Stimulated activated CD8-positive, alpha-beta memory T cell treated with anti-CD3 and anti-CD28 coated beads, Interleukin-2, amount 100 ng/mL, for 1 hour (primary cell): ENCODE results near the gene PSME2.

Experiments used
- DNase-seq, 2 donors: peaks; one replicate each; pipeline ENCODE4 v3.0.0-alpha.2; 2020; ENCODE audit warnings: low read depth in 2 of 2

Gene PSME2

DNA sequence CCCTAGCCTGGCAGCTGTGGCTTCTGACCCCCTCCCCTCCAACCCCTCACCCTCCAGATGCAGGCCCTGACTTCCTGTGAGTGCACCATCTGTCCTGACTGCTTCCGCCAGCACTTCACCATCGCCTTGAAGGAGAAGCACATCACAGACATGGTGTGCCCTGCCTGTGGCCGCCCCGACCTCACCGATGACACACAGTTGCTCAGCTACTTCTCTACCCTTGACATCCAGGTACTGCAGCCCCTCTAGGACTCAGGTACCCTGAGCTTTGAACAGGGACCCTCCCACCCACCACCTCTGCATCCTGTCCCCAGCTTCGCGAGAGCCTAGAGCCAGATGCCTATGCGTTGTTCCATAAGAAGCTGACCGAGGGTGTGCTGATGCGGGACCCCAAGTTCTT is 8.7 kb upstream of the PSME2 start:
- DNase-seq = no peak

DNA sequence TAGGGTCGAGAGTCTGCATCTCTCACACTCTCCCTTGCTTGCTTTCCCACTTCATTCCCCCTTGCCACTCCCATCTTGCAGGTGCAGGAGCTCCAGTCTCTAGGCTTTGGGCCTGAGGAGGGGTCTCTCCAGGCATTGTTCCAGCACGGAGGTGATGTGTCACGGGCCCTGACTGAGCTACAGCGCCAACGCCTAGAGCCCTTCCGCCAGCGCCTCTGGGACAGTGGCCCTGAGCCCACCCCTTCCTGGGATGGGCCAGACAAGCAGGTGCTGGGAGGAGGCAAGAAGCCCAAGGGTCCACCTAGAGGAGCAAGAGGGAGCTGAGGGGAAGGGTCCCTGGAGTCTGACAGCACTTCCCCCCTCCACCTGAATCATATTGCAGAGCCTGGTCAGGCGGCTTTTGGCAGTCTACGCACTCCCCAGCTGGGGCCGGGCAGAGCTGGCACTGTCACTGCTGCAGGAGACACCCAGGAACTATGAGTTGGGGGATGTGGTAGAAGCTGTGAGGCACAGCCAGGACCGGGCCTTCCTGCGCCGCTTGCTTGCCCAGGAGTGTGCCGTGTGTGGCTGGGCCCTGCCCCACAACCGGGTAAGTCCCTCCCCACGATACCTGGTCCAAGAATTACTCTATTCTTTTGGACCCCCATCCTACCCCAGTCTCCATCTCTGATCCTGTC is 5.1 kb upstream of the PSME2 start:
- no peak for DNase-seq

DNA sequence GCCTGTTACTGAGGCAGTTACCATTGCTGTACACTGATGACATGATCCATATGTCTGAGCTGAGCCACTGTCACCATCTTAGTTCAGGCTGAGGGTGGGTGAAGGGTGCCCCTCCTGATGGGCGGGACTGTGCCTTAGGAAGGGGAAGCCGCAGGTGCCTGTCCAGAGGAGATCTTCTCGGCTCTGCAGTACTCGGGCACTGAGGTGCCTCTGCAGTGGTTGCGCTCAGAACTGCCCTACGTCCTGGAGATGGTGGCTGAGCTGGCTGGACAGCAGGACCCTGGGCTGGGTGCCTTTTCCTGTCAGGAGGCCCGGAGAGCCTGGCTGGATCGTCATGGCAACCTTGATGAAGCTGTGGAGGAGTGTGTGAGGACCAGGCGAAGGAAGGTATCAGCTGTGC is 4.6 kb upstream of the PSME2 start:
- no peak for DNase-seq

GRCh38 chr14:24150567-24150966 is 4.2 kb upstream of the PSME2 start:
- no peak for DNase-seq

- DNase-seq = no peak
These were observed 3.7 kb upstream of the PSME2 start for GRCh38 chr14:24150061-24150460.

GRCh38 chr14:24149302-24149969 is 3.0 kb upstream of the PSME2 start:
- no peak for DNase-seq

GRCh38 chr14:24147761-24148428 is 1.5 kb upstream of the PSME2 start:
- no peak for DNase-seq

DNA sequence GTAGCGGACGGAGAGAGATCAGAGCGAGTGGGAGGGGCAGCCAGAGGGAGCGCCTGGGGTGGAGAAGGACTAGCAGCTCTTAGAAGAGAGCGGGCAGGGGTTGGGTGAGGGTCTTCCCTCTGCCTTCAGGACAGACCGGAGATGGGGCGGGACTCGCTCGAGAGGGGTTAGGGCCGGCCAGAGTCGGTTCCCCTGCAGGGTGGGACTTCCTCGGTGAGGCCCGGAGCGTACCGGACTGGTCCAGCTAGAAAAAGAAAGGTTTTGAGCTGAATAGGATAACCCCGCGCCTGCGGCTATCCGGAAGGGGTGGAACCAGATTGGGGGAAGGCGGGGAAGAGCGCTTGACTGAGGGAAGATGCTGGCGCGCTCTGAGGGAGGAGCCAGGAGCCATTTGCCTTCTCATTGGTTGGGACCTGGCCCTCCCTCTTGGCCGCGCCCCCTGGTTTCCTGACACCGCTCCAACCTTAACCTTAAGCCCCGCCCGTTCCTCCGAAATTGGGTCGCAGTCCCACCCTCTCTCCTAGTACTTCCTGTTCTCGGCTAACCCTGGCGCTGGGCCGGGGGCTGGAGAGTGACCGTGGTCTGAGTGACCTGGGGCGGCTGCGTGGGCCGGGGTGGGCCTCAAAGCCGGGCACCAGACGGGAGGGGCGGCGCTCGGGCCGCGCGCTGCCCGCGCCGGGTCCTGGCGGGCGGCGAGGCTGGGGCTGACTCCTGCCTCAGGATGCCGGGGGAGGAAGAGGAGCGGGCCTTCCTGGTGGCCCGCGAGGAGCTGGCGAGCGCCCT is 759 bp upstream of the PSME2 start, which contains the start of gene RNF31:
TSS of gene RNF31 (plus strand) at position 521 of the 783 bp plus-strand sequence. CDS start at position 722, 201 bp downstream.
- DNase-seq = peak; percentile 85 to 96

DNA sequence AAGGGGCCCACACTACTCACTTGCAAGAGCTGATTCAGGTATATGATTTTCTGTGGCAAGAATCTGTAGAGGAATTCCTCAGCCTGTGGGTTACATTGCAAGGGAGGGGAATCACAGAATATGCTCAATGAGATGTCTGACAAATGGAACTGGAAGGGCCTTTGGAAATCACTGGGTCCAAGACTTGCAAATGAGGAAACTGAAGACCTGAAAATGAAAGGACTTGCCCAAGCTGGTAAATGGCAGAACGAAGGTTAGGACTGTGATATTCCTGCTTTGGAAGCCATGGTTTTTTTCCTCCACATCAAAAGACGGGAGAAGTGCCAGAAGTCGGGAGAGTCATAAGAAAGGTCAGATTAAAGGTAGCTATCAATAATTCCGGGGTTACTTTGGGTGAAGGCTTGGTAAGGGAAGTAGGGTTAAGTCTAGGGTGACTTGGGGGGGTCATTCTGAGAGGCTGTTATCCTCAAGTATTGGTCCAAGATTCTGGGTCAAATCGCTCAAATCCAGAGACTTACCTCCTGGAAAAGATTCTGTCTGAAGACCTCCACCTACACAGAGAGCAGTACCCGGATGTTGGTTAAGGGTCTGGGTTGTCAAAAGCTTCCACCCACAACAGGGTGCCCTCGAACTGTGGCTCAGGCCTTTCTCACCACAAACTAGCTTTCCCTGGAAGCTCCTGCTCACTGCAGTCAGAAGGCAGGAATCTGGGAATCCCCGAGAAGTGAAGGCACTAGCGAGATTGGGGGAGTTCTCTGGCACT is 539 bp downstream of the PSME2 start:
- DNase-seq = no peak

DNA sequence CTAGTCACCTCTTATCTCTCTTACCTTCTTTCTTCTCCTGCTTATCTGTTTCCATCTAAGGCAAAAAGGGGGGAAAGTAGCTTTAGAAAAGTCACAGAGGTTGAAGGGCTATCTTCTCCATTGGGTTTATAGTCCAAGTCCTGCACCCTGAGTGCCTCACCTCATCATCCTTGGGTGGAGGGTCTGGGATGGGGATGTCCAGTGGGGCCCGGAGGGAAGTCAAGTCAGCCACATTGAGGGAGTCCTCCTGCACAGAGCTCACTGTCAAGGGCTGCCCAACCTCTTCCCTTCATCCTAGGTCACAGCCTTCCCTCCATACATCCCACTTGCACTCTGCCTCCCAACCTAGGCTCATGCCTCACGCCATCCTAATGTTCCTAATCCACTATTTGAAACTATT is 1.2 kb downstream of the PSME2 start:
- no peak for DNase-seq

DNA sequence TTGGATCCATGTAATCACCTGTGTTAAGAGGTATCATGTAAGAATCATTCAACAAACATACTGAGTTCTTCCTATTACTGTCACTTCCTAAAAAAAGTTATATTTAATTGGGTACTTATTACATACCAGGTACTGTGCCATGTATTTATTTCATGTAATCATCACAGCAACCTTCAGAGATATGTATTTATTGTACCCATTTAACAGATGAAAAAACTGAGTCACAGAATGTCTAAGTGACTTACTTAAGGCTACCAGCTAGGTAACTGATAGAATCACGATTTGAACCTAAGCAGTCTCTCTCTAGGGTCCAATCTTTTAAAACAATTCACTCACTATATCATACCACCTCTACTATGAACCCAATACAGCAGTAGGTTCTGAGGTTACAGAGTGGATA is 2.0 kb downstream of the PSME2 start:
- no peak for DNase-seq

DNA sequence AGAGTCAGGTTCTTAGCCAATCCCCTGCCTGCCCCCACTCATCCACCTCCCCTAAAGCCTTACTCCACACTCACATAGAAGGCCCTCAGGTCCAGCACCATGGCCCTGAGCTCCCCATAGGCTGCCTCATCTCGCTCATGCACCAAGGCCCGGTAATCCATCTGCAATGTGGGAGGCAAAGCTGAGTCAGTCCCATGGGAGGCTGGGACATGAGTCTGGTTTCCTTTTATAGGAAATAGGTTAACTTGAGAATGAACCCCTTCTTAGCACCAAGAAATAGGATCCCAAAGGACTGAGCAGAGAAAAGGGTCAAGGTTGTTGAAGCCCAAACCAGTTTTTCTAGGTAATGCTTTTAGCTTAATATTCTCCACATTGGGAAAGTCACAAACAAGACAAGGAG is 2.9 kb downstream of the PSME2 start:
- no peak for DNase-seq

- peak; percentile 98 to 99 for DNase-seq
These were observed 5.1 kb downstream of the PSME2 start, which contains the start of gene EMC9 for GRCh38 chr14:24141097-24141880. Gene EMC9 (minus strand): TSS chr14:24141591. CDS start chr14:24141304, 287 bp downstream.

GRCh38 chr14:24139272-24139934 is 7.0 kb downstream of the PSME2 start:
- DNase-seq = no peak

- no peak for DNase-seq
These were observed 7.8 kb downstream of the PSME2 start for GRCh38 chr14:24138396-24139271.

DNA sequence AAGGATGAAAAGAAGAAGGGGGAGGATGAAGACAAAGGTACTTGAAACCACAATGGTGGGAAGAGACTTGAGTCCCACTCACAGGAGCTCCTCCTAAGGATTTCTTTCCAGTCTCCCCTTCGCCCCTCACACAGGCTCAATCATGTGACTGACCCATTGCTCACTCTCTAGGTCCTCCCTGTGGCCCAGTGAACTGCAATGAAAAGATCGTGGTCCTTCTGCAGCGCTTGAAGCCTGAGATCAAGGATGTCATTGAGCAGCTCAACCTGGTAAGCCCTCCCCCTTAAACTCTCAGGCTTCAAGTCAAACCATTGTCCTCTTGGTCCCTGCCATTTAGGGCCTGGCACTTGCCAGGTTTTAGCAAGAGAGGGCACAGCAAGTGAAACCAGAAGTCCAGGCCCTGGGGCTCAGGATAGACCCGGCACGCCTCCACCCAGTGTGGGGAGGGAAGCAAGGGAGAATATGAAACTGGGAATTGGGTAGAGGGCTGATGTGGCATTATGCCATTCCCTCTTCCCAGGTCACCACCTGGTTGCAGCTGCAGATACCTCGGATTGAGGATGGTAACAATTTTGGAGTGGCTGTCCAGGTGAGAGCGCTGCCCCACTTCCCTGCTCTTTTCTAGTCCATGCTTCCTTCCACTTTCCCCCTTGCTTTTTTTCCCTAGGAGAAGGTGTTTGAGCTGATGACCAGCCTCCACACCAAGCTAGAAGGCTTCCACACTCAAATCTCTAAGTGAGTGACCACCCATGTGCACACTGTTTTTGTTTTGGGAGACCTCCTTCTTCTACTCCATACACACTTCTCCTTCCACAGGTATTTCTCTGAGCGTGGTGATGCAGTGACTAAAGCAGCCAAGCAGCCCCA is 8.6 kb downstream of the PSME2 start:
- DNase-seq = no peak

DNA sequence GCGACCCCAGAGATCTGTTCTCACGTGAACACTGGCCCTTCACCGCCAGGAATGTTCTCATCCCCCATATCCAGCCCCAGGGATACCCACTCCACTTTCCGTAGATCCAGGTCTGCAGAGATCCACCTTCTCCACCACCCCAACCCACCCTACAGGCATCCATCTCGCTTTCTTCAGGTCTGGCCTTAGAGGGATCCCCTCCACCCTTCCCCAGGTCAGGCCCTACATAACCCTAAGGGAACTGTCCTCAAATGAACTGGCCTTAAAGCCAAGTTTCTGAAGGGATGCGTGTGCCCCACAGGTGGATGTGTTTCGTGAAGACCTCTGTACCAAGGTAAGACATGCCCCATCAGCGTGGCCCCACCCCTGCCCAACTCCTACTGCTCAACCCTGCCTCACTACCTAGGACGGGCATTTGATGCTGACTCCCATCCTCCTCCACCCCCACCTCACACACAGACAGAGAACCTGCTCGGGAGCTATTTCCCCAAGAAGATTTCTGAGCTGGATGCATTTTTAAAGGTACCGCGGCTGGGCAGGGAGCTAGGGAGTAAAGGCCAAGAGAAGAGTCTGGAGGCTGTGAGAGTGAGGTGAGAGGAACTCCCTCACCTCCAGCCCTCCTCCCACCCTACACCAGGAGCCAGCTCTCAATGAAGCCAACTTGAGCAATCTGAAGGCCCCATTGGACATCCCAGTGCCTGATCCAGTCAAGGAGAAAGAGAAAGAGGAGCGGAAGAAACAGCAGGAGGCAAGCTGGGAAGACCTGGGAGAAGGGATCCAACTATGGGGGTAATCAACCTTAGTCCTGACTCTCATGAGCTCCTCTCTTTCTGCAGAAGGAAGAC is 9.5 kb downstream of the PSME2 start:
- DNase-seq = no peak
